AG09309 (cell line): Measurements from ENCODE around the gene TMC8.

Experiments
- DNase-seq: peaks from one replicate; pipeline ENCODE4 v3.0.0-alpha.2; 2010; ENCODE audit warnings: low read depth
- H3K4me3 ChIP-seq: 2 replicates; pipeline ENCODE4 v1.5.1; 2011; ENCODE audit warnings: mild to moderate bottlenecking, low read depth, low read length, moderate library complexity; ENCODE audit not compliant: control insufficient read depth
- TF ChIP-seq, protein P1 (sequence below): IDR thresholded peaks from 2 replicates; pipeline ENCODE4 v1.5.1; 2011; ENCODE audit warnings: mild to moderate bottlenecking, low read depth, low read length, inconsistent platforms; ENCODE audit not compliant: insufficient read depth, control insufficient read depth; ENCODE audit errors: missing control alignments

Gene TMC8

DNA sequence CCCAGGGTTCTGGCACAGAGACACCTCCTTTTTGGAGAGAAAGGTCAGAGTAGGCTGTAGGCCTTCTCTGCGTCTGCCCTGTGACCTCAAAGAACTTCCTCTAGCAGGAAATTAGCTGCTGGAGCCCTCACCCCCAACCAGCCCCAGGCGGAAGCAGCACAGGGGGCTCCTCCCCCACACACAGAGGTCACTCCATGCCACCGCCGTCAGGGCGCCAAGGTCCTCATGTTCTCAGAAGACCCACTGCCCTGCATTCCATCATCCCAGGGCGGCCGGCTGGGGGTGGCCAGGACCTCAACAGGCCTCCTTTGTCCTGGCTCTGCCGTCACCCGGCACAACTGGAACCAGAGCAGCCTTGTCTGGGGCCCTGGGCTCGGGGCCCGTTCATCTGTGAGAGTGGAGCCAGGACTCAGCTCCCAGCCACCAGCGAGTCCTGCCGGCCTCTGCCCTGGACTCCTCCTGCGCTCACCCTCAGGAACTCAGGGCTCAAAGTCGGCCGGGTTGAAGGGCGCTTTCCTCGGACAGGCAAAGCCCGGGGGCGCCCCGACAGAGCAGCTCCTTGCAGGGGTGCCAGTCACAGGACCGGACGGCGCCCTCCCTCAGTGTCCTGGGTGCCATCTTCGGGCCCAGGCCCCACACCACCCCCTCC lies 3.2 kb upstream of the TMC8 start:
- TF ChIP-seq, protein P1, sequence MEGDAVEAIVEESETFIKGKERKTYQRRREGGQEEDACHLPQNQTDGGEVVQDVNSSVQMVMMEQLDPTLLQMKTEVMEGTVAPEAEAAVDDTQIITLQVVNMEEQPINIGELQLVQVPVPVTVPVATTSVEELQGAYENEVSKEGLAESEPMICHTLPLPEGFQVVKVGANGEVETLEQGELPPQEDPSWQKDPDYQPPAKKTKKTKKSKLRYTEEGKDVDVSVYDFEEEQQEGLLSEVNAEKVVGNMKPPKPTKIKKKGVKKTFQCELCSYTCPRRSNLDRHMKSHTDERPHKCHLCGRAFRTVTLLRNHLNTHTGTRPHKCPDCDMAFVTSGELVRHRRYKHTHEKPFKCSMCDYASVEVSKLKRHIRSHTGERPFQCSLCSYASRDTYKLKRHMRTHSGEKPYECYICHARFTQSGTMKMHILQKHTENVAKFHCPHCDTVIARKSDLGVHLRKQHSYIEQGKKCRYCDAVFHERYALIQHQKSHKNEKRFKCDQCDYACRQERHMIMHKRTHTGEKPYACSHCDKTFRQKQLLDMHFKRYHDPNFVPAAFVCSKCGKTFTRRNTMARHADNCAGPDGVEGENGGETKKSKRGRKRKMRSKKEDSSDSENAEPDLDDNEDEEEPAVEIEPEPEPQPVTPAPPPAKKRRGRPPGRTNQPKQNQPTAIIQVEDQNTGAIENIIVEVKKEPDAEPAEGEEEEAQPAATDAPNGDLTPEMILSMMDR = no peak
- H3K4me3 ChIP-seq = no peak overlapping the region
- no peak for DNase-seq

DNA sequence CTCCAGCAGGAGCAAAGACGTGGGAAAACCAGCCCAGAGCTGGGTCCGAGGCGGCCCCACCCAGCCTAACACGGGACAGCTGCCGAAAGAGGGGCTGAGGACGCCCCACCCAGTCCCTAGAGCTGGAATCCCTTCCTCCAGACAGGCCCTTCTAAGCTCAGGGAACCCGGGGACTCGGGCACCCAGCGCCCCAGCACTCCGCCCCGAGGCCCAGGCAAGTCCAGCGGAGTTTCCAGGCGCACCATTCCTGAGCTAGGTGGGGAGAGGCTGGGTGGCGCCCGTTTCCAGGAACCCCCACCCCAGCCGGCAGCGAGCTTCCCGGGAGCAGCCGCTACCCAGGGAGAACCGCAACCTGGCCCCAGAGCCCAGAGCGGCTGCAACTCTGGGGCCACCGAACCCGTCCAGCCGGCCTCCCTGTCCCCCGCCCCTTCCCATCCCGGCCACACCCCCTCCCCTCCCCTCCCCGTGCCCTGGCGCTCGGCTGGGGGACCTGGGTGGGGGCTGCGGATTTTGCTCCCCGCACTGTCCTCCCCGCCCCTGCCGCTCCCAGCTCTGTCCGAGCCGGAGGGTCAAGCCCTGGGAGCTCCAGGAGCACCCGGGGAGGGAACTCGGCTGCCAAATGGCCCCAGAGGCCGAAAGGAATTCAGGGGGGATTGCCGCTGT lies 2.6 kb upstream of the TMC8 start:
- no peak for DNase-seq
- TF ChIP-seq, protein P1 = no peak
- peak overlapping the region; percentile 38 for H3K4me3 ChIP-seq

DNA sequence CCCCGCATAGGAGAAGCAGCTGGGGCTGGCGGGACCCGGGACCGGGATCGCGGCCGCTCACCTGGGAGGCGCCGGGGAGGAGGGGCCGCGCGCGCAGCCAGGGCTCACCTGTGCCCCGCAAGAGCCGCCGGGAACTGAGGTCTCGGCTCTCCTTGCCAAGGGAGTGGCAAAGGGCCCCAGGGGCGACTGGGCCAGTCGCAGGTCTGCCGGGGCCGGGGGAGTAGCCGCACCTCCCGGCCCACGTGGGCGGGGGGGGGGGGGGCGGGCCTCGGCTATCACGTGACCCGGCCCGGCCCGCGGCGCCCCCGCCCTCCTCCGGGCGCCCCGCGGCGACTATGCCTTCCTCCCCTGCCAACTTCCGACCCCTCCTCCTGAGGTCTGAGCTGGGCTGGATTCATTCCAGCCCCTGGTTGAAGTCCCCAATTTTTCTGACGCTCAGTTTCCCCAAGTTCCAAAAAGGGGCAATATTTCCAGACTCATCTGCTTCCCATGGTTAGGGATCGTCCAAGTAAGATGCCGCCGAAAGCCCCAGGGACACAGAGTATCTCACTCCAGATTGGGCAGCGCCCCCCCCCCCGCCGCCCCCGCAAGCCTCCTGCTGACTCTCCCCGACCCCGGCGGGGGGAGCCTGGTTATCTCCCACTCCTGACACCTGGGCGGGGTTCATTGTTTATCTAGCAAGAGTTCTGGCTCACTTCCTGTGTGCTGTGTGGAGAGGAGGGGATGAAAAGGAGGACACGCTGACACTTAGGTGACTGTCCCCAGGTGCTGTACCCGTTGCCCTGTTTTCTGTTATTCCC lies 1.8 kb upstream of the TMC8 start, which contains the start of gene TMC6:
Gene TMC6, minus strand, starts transcription at position 205 of the 800 bp plus-strand sequence. CDS start 1,923 bp downstream, outside the sequence.
- peak within 1 kb of the TSS; percentile 38 for H3K4me3 ChIP-seq
- TF ChIP-seq, protein P1 = no peak
- no peak for DNase-seq

DNA sequence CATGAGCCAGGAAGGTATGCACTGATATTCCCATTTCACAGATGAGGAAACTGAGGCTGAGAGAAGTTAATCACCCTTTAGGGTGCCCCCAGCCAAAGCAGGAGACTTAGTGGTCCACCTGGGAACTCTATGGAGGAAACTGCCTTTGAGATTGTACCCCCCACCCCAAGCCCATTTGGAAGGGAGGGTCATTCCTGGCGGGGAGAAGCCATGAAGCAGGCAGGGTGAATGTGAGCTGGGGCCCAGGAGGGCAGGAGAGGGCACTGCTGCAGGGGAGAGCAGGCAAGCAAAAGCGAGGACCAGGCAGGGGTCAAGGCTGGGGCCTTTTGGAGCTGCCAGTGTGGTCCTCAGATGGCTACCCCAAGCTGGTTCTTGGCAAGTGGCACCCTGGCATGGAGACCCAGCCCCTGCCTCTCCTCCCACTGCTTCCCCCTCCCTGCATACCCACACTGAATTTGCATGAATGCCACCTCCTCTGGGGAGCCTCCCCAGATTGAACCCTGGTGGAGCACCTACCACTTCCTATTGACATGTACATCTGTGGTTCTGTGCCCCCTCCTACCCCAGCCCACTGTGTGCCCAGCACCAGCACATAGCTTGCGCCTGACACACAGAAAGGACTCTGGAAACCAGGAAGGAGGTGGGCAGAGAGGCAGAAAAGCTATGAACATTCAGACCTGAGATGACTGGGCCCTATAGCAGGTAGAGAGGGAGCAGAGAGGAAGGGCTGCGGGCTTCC lies 1.1 kb upstream of the TMC8 start:
- no peak overlapping the region for H3K4me3 ChIP-seq
- TF ChIP-seq, protein P1 = no peak
- DNase-seq = no peak

DNA sequence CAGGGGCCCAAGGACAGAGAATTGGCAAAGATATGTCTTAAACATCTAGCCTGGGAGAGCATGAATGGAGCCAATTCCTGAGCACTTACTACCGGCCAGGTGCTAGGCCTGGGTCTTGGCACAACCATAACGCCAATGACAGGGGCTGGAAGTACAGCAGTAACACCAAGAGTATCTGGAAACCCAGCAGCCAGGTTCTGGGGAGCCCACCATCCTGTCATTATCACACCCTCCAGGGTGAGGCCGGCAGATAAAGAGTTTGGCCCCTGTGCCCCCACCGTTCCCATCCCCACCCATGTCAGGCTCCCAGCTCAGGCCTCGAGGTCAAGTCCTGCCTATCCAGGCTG lies 508 bp upstream of the TMC8 start:
- H3K4me3 ChIP-seq = no peak overlapping the region
- TF ChIP-seq, protein P1 = no peak
- no peak for DNase-seq
